Measurements from ENCODE around the gene FAM83F.

The FAM83F gene

DNA sequence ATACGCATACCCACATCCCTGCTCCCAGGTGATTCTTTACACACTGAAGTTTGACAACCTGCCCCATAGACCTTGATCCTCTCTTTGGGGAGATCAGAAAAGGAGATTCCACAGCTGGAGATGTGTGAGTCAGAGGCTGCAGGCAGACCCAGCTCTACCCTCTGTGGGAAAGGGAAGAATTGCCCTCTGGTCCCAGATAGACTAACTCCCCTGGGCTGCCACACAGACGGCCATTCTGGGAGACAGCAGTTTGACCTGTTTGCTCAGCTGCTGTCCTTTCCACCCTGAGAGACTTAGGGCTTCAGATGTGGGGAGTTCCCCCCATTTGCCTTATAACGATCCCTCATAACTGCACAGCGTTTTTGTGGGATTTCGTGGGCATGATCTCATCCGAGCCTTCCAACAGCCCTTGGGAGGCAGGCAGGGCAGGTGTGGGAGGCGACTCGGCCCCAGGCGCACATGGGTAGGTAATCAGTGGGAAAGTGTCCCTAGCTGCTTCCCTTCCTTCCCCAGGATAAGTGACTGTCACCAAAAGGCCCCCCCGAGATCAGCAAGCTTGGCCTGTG, 14.1 kb downstream of the FAM83F start:
- TF ChIP-seq, protein P1, sequence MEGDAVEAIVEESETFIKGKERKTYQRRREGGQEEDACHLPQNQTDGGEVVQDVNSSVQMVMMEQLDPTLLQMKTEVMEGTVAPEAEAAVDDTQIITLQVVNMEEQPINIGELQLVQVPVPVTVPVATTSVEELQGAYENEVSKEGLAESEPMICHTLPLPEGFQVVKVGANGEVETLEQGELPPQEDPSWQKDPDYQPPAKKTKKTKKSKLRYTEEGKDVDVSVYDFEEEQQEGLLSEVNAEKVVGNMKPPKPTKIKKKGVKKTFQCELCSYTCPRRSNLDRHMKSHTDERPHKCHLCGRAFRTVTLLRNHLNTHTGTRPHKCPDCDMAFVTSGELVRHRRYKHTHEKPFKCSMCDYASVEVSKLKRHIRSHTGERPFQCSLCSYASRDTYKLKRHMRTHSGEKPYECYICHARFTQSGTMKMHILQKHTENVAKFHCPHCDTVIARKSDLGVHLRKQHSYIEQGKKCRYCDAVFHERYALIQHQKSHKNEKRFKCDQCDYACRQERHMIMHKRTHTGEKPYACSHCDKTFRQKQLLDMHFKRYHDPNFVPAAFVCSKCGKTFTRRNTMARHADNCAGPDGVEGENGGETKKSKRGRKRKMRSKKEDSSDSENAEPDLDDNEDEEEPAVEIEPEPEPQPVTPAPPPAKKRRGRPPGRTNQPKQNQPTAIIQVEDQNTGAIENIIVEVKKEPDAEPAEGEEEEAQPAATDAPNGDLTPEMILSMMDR (conservative IDR thresholded peaks at IDR 0.05; ENCODE audit: control insufficient read depth, insufficient read depth, low read depth, low read length): no peak
- DNase-seq (ENCODE audit: low read depth): no peak
- H3K4me3 ChIP-seq (ENCODE audit: control insufficient read depth, low read depth, low read length): no peak overlapping the region

GRCh38 chr22:40009292-40009774, 14.6 kb downstream of the FAM83F start:
- TF ChIP-seq, protein P1 (conservative IDR thresholded peaks at IDR 0.05; ENCODE audit: control insufficient read depth, insufficient read depth, low read depth, low read length): no peak
- DNase-seq (ENCODE audit: low read depth): no peak
- no peak overlapping the region for H3K4me3 ChIP-seq (ENCODE audit: control insufficient read depth, low read depth, low read length)

DNA sequence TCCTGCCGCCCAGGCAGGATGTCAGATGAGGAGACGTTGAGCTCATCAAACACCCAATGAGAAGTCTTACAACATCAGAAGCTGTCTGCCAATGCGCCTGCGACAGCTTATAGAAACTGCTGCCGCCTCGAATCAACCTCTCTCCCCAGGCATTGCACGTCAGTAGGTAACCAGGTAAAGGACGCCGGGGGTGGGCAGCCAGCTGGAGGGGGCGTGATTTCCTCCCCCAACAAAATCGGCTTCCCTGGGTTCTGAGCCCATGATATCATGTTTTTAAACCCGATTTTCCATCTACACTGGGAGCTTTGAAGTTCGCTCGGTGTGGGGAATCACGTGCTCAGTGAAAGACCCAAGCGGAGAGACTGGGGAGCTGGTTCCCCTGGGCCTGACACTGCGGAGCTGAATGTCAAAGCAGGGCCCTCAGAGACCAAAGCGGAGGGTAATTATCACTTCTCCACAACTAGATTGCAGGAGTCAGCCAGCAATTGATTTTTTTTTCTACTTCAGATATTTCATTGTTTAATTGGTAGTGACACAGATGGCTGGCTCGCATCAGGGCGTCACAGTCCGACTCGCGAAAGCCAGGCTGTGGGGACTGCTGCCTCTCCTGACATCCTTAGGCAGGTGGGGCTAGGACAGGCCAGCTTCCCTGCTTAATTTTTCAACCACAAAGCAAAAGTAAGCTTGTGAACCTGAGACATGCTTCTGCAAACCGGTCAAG, 15.4 kb downstream of the FAM83F start:
- H3K4me3 ChIP-seq (ENCODE audit: control insufficient read depth, low read depth, low read length): no peak overlapping the region
- TF ChIP-seq, protein P1 (conservative IDR thresholded peaks at IDR 0.05; ENCODE audit: control insufficient read depth, insufficient read depth, low read depth, low read length): no peak
- no peak for DNase-seq (ENCODE audit: low read depth)

- H3K4me3 ChIP-seq (ENCODE audit: control insufficient read depth, low read depth, low read length): no peak overlapping the region
- TF ChIP-seq, protein P1 (conservative IDR thresholded peaks at IDR 0.05; ENCODE audit: control insufficient read depth, insufficient read depth, low read depth, low read length): no peak
- no peak for DNase-seq (ENCODE audit: low read depth)
Observed at GRCh38 chr22:40010746-40011145, 16.0 kb downstream of the FAM83F start.

DNA sequence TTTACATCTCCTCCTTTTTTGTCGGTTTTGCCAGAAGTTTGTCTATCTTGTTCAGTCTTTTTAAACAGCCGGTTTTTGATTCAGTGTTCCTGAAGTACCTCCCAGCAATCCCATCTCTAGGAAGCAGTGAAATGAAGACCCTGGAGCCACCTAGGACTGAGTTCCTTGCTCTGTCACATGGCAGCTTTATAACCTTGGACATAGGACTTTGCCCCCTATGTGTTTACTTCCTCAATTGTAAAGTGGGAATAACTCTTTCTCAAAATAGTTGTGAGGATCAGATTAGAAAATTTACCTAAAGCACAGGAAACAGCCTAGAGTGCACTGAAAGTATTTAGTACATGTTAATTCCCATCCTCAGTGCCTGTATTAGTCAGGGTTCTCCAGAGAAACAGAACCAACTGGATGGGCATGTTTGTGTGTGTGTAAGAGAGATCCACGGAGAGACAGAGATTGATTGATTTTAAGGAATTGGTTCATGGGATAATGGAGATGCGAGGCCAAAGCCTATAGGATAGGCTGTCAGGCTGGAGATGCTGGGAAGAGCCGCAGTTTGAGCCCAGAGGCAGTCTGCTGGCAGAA, 20.0 kb downstream of the FAM83F start:
- TF ChIP-seq, protein P1 (conservative IDR thresholded peaks at IDR 0.05; ENCODE audit: control insufficient read depth, insufficient read depth, low read depth, low read length): no peak
- no peak for DNase-seq (ENCODE audit: low read depth)
- H3K4me3 ChIP-seq (ENCODE audit: control insufficient read depth, low read depth, low read length): no peak overlapping the region

DNA sequence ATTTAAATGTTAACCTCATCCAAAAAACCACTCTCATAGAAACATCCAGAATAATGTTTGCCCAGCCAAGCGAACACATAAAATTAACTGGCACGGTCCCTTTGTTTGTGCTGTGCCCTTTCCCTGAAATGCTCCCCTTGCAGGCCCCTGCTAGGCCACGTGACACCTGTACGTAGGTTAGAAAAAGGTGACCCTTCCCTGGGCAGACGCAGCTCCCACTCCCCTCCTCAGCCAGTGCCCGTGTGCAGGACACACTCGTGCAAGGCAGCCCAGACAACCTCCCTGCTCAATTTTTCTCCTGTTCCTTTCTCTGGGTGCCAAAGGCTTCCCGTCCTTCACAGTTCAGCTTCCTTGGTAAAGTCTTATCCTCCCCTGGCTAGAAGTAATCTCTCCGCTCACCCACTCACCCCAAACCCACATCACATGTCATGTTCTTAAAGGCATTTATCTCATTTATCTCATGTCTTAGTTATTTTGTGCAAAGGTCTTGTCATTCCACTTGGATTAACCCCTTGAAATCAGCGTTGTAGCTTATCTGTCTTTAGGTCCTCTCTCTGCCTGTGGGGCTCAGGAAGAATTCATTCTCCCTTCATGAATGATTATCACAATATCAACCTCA, 20.7 kb downstream of the FAM83F start:
- DNase-seq (ENCODE audit: low read depth): no peak
- no peak overlapping the region for H3K4me3 ChIP-seq (ENCODE audit: control insufficient read depth, low read depth, low read length)
- TF ChIP-seq, protein P1 (conservative IDR thresholded peaks at IDR 0.05; ENCODE audit: control insufficient read depth, insufficient read depth, low read depth, low read length): no peak
